Body of pancreas (tissue), 4 donors: ENCODE data around the gene TSPAN14.

ENCODE experiments used
- POLR2A ChIP-seq, 3 donors: fragments of 450-650 bp; IDR thresholded peaks; one replicate each; pipeline ENCODE4 v1.6.1; 2016; ENCODE audit warnings: antibody characterized with exemption in 3 of 3, mild to moderate bottlenecking in 2 of 3
- TF ChIP-seq, protein P1 (sequence below), 7 experiments: fragments of 450-650 bp in 4 of 7; fragments of 200-600 bp in 3 of 7; sonication (generic) in 3 of 7; IDR thresholded peaks; one replicate each; pipeline ENCODE4 v1.5.1; 2016 to 2019; ENCODE audit warnings: antibody characterized with exemption in 7 of 7

DNA sequence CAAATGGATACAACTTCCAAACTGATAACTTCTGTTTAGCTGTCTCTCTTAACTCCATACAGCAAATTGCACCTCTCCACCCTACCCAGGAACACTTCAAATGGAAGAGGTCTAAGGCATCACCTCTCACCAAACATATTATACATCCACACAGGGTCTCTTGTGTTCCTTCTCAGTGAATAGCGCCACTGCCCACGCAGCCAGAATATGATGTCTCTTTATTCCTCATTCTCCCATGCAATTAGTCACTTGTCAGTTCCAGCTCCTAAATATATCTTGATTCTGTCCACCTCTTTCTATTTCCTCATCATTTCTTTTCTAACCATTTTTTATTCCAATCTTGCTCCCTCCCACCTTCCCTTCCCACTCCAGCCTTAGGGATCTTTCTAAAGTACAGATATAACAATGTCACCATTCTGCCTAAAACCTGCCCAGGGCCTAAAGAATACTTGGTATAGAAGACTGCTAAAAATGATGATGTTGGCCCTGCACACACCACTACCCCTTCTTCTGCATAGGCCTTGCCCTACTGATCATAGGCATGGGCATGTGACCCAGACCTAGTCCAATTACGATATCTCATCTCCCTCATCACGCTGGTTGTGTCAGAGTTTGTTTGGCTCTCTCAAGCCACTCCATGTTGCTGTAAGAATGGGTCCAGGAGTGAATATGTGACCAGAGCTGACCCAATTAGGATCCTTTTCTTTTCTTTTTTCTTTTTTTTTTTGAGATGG, 5.7 kb upstream of the TSPAN14 start:
- TF ChIP-seq, protein P1, sequence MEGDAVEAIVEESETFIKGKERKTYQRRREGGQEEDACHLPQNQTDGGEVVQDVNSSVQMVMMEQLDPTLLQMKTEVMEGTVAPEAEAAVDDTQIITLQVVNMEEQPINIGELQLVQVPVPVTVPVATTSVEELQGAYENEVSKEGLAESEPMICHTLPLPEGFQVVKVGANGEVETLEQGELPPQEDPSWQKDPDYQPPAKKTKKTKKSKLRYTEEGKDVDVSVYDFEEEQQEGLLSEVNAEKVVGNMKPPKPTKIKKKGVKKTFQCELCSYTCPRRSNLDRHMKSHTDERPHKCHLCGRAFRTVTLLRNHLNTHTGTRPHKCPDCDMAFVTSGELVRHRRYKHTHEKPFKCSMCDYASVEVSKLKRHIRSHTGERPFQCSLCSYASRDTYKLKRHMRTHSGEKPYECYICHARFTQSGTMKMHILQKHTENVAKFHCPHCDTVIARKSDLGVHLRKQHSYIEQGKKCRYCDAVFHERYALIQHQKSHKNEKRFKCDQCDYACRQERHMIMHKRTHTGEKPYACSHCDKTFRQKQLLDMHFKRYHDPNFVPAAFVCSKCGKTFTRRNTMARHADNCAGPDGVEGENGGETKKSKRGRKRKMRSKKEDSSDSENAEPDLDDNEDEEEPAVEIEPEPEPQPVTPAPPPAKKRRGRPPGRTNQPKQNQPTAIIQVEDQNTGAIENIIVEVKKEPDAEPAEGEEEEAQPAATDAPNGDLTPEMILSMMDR (IDR thresholded peaks at IDR 0.05), result no peak
- no peak for TF ChIP-seq POLR2A (IDR thresholded peaks at IDR 0.05)
